ENCODE measurements around the gene SLC1A7. TPM values are rescaled to one million over a fixed set of nuclear protein-coding genes. Genes with fewer than 3 reads are reported as not detected.
A peak's percentile ranks its signal among the peaks of the same experiment; 100 is the strongest.

SLC1A7 gene
- total and polyA plus RNA-seq, 2 of the 13 experiments (the other 11 are each of a cell fraction or from before 2014, with no cell fraction given), result 0.04 to 2.0 TPM

GRCh38 chr1:53111693-53112092 lies 30.7 kb downstream of the SLC1A7 start:
- ChIA-PET CTCF (ENCODE audit: low intra/inter-chr PET ratio, low total read pairs) (no interaction called here), POLR2A (interaction anchor here (0.9 to 2.7 kb wide), 6 partner anchors 9 to 72 kb away, joined by 3 to 30 read pairs (median 6); no protein-coding TSS in a partner anchor)
- Histone ChIP-seq H3K27ac (ENCODE audit: extremely low read length, insufficient read depth, low read length) (peak overlapping the region; percentile 73), H4K20me1 (ENCODE audit: insufficient read depth, low read length) (no peaks in the 10 kb centered on the region), H3K36me3 (replicated peaks in 1 of 2; ENCODE audit: control insufficient read depth in 1 of 2, insufficient read depth in 2 of 2, low read length in 2 of 2) (no peaks in the 10 kb centered on the region), H3K4me3 (replicated peaks in 1 of 3; ENCODE audit: insufficient read depth in 1 of 3, low read depth in 2 of 3, low read length in 3 of 3) (peak overlapping the region in 2 of 3 experiments; percentile 29 to 52; a peak in 3 of 6 replicates), H3K9me3 (ENCODE audit: low read length) (no peaks in the 10 kb centered on the region; the same call in 1 of the 2 replicates), H3K79me2 (ENCODE audit: insufficient read depth, low read length) (no peaks in the 10 kb centered on the region), H3K9ac (ENCODE audit: insufficient read depth, low read depth, low read length) (peak overlapping the region; percentile 55), H3K4me1 (ENCODE audit: insufficient read depth, low read length) (peaks cover 99% of the 10 kb centered on the region), H2AFZ (ENCODE audit: low read length) (no peak overlapping the region), H3K4me2 (ENCODE audit: low read depth, low read length) (peak overlapping the region; percentile 75), H3K27me3 (ENCODE audit: control insufficient read depth in 1 of 2, insufficient read depth in 2 of 2, low read length in 2 of 2) (peaks cover 8 to 69% of the 10 kb centered on the region in 2 experiments)
- ATAC-seq (no peak), FAIRE-seq (peak; percentile 40), DNase-seq (ENCODE audit: low spot score) (peak; percentile 35)
- in situ Hi-C loops (cut with HindIII; ENCODE audit: extremely low pct_ligation_motif_present, low pct_unique_long_range_greater_than_20kb), result no loop called here
- WGBS (ENCODE audit: low lambda C conversion rate), result 0% methylated on average over 5 of the region's 5 CpGs
- intact Hi-C loops (cut with micrococcal nuclease; ENCODE audit: unreplicated experiment), result no loop called here
- BruUV-seq (replicated peaks), result no TSS peak
- no peak for TF ChIP-seq DMTF1 (CRISPR knock-in tag; IDR thresholded peaks at IDR 0.05)
- no peak for TF ChIP-seq ZNF768 (CRISPR knock-in tag; IDR thresholded peaks at IDR 0.05)
- peak; percentile 21; the same call in 1 of the 2 replicates for TF ChIP-seq CREM (IDR thresholded peaks at IDR 0.05)
- no peak for TF ChIP-seq CREM (CRISPR knock-in tag; IDR thresholded peaks at IDR 0.05)
- no peak for TF ChIP-seq ZNF782 (CRISPR knock-in tag; IDR thresholded peaks at IDR 0.05; ENCODE audit: borderline replicate concordance)
- TF ChIP-seq ZBTB26 (CRISPR knock-in tag; IDR thresholded peaks at IDR 0.05; ENCODE audit: borderline replicate concordance), result peak; percentile 85
- TF ChIP-seq ZNF737 (CRISPR knock-in tag; IDR thresholded peaks at IDR 0.05; ENCODE audit: borderline replicate concordance), result no peak
- no peak for TF ChIP-seq NR2F1 (CRISPR knock-in tag; IDR thresholded peaks at IDR 0.05)
- TF ChIP-seq FOXK1 (CRISPR knock-in tag; IDR thresholded peaks at IDR 0.05; ENCODE audit: borderline replicate concordance, low read depth), result peak; percentile 2; the same call in 1 of the 2 replicates
- TF ChIP-seq REPIN1 (CRISPR knock-in tag; IDR thresholded peaks at IDR 0.05; ENCODE audit: borderline replicate concordance, low read depth), result no peak
- 0 out of 2 replicates have a peak, but pooled peaks have one; percentile 63 for TF ChIP-seq ZBTB7A (CRISPR knock-in tag; IDR thresholded peaks at IDR 0.05)
- TF ChIP-seq STAT5B (CRISPR knock-in tag; IDR thresholded peaks at IDR 0.05), result no peak
- no peak for TF ChIP-seq ZNF724P (CRISPR knock-in tag; IDR thresholded peaks at IDR 0.05; ENCODE audit: borderline replicate concordance)
- TF ChIP-seq STAT6 (CRISPR knock-in tag; IDR thresholded peaks at IDR 0.05; ENCODE audit: borderline replicate concordance), result peak; percentile 40; the same call in 1 of the 2 replicates
- TF ChIP-seq ZFP82 (CRISPR knock-in tag; IDR thresholded peaks at IDR 0.05; ENCODE audit: borderline replicate concordance), result 0 out of 2 replicates have a peak, but pooled peaks have one; percentile 26
- TF ChIP-seq, protein P1, sequence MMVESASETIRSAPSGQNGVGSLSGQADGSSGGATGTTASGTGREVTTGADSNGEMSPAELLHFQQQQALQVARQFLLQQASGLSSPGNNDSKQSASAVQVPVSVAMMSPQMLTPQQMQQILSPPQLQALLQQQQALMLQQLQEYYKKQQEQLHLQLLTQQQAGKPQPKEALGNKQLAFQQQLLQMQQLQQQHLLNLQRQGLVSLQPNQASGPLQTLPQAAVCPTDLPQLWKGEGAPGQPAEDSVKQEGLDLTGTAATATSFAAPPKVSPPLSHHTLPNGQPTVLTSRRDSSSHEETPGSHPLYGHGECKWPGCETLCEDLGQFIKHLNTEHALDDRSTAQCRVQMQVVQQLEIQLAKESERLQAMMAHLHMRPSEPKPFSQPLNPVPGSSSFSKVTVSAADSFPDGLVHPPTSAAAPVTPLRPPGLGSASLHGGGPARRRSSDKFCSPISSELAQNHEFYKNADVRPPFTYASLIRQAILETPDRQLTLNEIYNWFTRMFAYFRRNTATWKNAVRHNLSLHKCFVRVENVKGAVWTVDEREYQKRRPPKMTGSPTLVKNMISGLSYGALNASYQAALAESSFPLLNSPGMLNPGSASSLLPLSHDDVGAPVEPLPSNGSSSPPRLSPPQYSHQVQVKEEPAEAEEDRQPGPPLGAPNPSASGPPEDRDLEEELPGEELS (CRISPR knock-in tag; IDR thresholded peaks at IDR 0.05), result 0 out of 2 replicates have a peak, but pooled peaks have one; percentile 14

All from HepG2 (cell line).